ENCODE data around the gene SLC34A3. TPM values are rescaled to one million over a fixed set of nuclear protein-coding genes. Genes with fewer than 3 reads are reported as not detected.

Gene SLC34A3
- total RNA-seq, 1 experiment from 2014 or later = 2.5 TPM

DNA sequence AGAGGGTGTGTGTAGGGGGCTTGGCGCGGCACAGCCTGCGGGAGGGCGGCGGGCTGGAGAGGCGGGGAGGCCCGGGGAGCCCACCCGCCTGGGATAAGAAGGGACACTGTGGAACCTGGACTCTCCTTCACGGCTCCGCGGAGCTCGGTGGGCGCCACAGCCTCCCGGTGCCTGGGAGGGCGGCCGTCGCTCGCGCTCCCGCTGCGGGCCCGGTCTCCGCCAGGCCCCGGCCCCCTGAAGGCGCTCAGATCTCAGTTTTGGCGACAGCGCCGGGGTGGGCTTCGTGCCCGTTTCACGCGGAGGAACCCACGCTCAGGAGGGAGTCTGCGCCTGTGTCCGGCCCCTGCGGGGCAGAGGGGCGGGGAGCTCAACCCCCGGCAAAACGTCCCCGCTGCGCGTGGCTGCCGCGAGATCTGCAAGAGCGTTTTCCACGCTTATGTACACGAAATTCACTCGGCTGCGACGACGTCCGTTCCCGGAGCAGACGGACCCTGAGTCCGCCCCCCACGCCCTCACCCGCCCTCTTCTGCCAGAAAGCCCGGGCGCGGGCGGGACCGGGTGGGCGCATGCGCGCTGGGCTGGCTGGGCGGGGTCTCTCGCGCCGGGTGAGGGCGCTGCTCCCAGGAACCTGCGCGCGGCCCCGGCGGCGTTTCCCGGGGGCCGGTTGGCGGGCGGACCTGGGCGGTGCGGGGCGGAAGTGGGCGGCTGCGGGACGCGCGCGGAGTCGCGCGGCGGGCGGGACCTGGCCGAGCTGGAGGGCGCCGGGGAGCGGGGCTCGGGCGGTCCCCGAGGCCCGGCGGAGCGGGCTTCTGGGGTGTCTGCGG is 24.1 kb downstream of the SLC34A3 start, which contains the start of gene NELFB:
Gene NELFB, plus strand, starts transcription at position 704 of the 824 bp plus-strand sequence.
- Histone ChIP-seq H3K27ac (0 out of 2 replicates have a peak within 1 kb of the TSS, but pooled peaks have one; percentile 37), H3K27me3 (ENCODE audit: insufficient read depth, low read depth) (no peaks in the 10 kb centered on the region), H3K4me3 (peak within 1 kb of the TSS; percentile 92), H3F3A (ENCODE audit: insufficient read depth, low read depth) (peaks cover 15% of the 10 kb centered on the region; the same call in 1 of the 2 replicates), H3K4me2 (peak within 1 kb of the TSS; percentile 99), H3K4me1 (replicated peaks; ENCODE audit: insufficient read depth) (peaks cover 22% of the 10 kb centered on the region), H3K9me3 (ENCODE audit: insufficient read depth, low read depth) (no peaks in the 10 kb centered on the region), H2AFZ (peak within 1 kb of the TSS; percentile 99), H4K20me1 (ENCODE audit: insufficient read depth) (peaks cover 7% of the 10 kb centered on the region; the same call in 1 of the 2 replicates), H3K9me2 (ENCODE audit: insufficient read depth) (no peaks in the 10 kb centered on the region), H3K36me3 (ENCODE audit: low read depth) (no peaks in the 10 kb centered on the region), H3K79me2 (ENCODE audit: low read depth) (peaks cover 20% of the 10 kb centered on the region)
- TSS peak; percentile 55 for BruUV-seq (replicated peaks)
- TF ChIP-seq CTCF (conservative IDR thresholded peaks at IDR 0.05) = no peak
- no peak for TF ChIP-seq EZH2 (IDR thresholded peaks at IDR 0.05; ENCODE audit: low read depth)
- intact Hi-C loops (cut with micrococcal nuclease; ENCODE audit: unreplicated experiment) = no loop called here
- CTCF ChIA-PET = interaction anchor here (0.7 to 2.0 kb wide), 2 partner anchors 18 to 168 kb away, joined by 4 to 13 read pairs; partner anchors contain the start of gene NOXA1
- POLR2A ChIA-PET (ENCODE audit: unreplicated experiment) = interaction anchor here (0.6 to 2.4 kb wide), 5 partner anchors 11 to 372 kb away, joined by 3 to 19 read pairs (median 5); partner anchors contain the start of gene TUBB4B
- peak; percentile 64 to 98 for DNase-seq

GRCh38 chr9:137255448-137256114 is 24.9 kb downstream of the SLC34A3 start:
- TF ChIP-seq EZH2 (IDR thresholded peaks at IDR 0.05; ENCODE audit: low read depth) = no peak
- no peak for TF ChIP-seq CTCF (conservative IDR thresholded peaks at IDR 0.05)
- Histone ChIP-seq H3K27ac (0 out of 2 replicates have a peak overlapping the region, but pooled peaks have one; percentile 37), H3K4me1 (replicated peaks; ENCODE audit: insufficient read depth) (peaks cover 22% of the 10 kb centered on the region), H3K27me3 (ENCODE audit: insufficient read depth, low read depth) (no peaks in the 10 kb centered on the region), H3K9me3 (ENCODE audit: insufficient read depth, low read depth) (no peaks in the 10 kb centered on the region), H3K4me2 (peak overlapping the region; percentile 96), H3K4me3 (peak overlapping the region; percentile 92), H4K20me1 (ENCODE audit: insufficient read depth) (peaks cover 7% of the 10 kb centered on the region), H3K36me3 (ENCODE audit: low read depth) (no peaks in the 10 kb centered on the region), H3K9me2 (ENCODE audit: insufficient read depth) (no peaks in the 10 kb centered on the region), H3F3A (ENCODE audit: insufficient read depth, low read depth) (peaks cover 18% of the 10 kb centered on the region), H3K79me2 (ENCODE audit: low read depth) (peaks cover 20% of the 10 kb centered on the region), H2AFZ (peak overlapping the region; percentile 86)
- no TSS peak for BruUV-seq (replicated peaks)
- no peak for DNase-seq
- ChIA-PET CTCF (interaction anchor here (1.5 to 2.0 kb wide), 2 partner anchors 19 kb away, joined by 7 to 13 read pairs; no protein-coding TSS in a partner anchor), POLR2A (ENCODE audit: unreplicated experiment) (interaction anchor here (0.6 to 2.4 kb wide), 2 partner anchors 15 to 373 kb away, joined by 3 to 19 read pairs; partner anchors contain the start of gene TUBB4B)
- intact Hi-C loops (cut with micrococcal nuclease; ENCODE audit: unreplicated experiment) = no loop called here

DNA sequence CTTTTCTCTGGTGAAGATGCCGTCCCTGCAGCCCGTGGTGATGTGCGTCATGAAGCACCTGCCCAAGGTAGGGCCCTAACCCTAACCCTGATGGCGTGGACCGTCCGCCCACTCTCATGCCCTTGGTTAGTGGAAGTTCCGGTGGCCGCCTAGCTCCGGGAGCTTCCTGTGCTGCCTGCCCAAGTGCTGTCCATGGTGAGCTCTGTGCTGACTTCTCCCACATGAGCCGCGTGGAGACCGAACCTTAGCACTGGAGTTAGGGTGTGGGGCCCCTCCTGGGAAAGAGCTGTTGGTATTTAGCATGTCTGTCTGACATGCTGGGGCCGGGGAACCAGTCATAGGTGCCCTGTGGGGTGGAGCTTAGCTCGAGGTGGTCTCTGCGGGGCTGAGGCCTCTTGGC is 25.7 kb downstream of the SLC34A3 start:
- Histone ChIP-seq H3K27me3 (ENCODE audit: insufficient read depth, low read depth) (no peaks in the 10 kb centered on the region), H3K36me3 (ENCODE audit: low read depth) (no peaks in the 10 kb centered on the region), H3K9me3 (ENCODE audit: insufficient read depth, low read depth) (no peaks in the 10 kb centered on the region), H3K79me2 (ENCODE audit: low read depth) (peaks cover 20% of the 10 kb centered on the region), H2AFZ (no peak overlapping the region), H3K4me1 (replicated peaks; ENCODE audit: insufficient read depth) (peaks cover 22% of the 10 kb centered on the region), H3K27ac (no peak overlapping the region), H3K4me2 (peak overlapping the region; percentile 96), H3K9me2 (ENCODE audit: insufficient read depth) (no peaks in the 10 kb centered on the region), H3F3A (ENCODE audit: insufficient read depth, low read depth) (peaks cover 22% of the 10 kb centered on the region), H4K20me1 (ENCODE audit: insufficient read depth) (peaks cover 7% of the 10 kb centered on the region), H3K4me3 (peak overlapping the region; percentile 92)
- BruUV-seq (replicated peaks) = TSS peak; percentile 42
- intact Hi-C loops (cut with micrococcal nuclease; ENCODE audit: unreplicated experiment) = no loop called here
- ChIA-PET CTCF (interaction anchor here (0.6 to 1.5 kb wide), 2 partner anchors 20 to 279 kb away, joined by 3 to 7 read pairs; no protein-coding TSS in a partner anchor), POLR2A (ENCODE audit: unreplicated experiment) (interaction anchor here (0.5 to 0.6 kb wide), 2 partner anchors 182 to 191 kb away, joined by 3 read pairs; no protein-coding TSS in a partner anchor)
- TF ChIP-seq EZH2 (IDR thresholded peaks at IDR 0.05; ENCODE audit: low read depth) (no peak), CTCF (conservative IDR thresholded peaks at IDR 0.05) (no peak)
- no peak for DNase-seq

Data from PC-9 (cell line).